GM19238 (cell line): Measurements from ENCODE around the gene SMKR1.
"Not testable (repeated sequence)": the region's sequence is repeated elsewhere in the genome, so short reads cannot be mapped to it uniquely, and the experiment has no call there.

Experiments
- DNase-seq: peaks from one replicate; pipeline ENCODE4 v3.0.0; 2011; ENCODE audit warnings: low spot score; ENCODE audit not compliant: insufficient read length

The SMKR1 gene

GRCh38 chr7:129501760-129502707 is at the start of gene SMKR1:
SMKR1 (plus strand) TSS chr7:129502531; CDS start chr7:129502825, 294 bp downstream.
- DNase-seq = peak; percentile 95

- DNase-seq = no peak
Measured at GRCh38 chr7:129452589-129453231, 49.6 kb upstream of the SMKR1 start.

- no peak for DNase-seq
Measured at GRCh38 chr7:129453510-129454248, 48.7 kb upstream of the SMKR1 start.

GRCh38 chr7:129454249-129454551 is 48.1 kb upstream of the SMKR1 start:
- no peak for DNase-seq

GRCh38 chr7:129456421-129456820 is 45.9 kb upstream of the SMKR1 start:
- no peak for DNase-seq

GRCh38 chr7:129457101-129457500 is 45.2 kb upstream of the SMKR1 start:
- DNase-seq = no peak

- no peak for DNase-seq
Measured at GRCh38 chr7:129458171-129458570, 44.2 kb upstream of the SMKR1 start.

- DNase-seq = no peak
Measured at GRCh38 chr7:129461809-129462208, 40.5 kb upstream of the SMKR1 start.

GRCh38 chr7:129462420-129462819 is 39.9 kb upstream of the SMKR1 start:
- DNase-seq = no peak

GRCh38 chr7:129464194-129464593 is 38.1 kb upstream of the SMKR1 start:
- no peak for DNase-seq

- no peak for DNase-seq
Measured at GRCh38 chr7:129465080-129465479, 37.3 kb upstream of the SMKR1 start.

GRCh38 chr7:129466796-129467195 is 35.5 kb upstream of the SMKR1 start:
- no peak for DNase-seq

GRCh38 chr7:129468087-129468486 is 34.2 kb upstream of the SMKR1 start:
- DNase-seq = no peak

GRCh38 chr7:129468547-129468946 is 33.8 kb upstream of the SMKR1 start:
- DNase-seq = peak; percentile 14

GRCh38 chr7:129469930-129470329 is 32.4 kb upstream of the SMKR1 start:
- DNase-seq = no peak

GRCh38 chr7:129470411-129470810 is 31.9 kb upstream of the SMKR1 start:
- DNase-seq = no peak

GRCh38 chr7:129471402-129471827 is 30.9 kb upstream of the SMKR1 start:
- DNase-seq = no peak

- DNase-seq = not testable (repeated sequence)
Measured at GRCh38 chr7:129475931-129476330, 26.4 kb upstream of the SMKR1 start.

- DNase-seq = not testable (repeated sequence)
Measured at GRCh38 chr7:129476398-129476797, 25.9 kb upstream of the SMKR1 start.

GRCh38 chr7:129479831-129480230 is 22.5 kb upstream of the SMKR1 start:
- DNase-seq = no peak

- DNase-seq = no peak
Measured at GRCh38 chr7:129480674-129481363, 21.5 kb upstream of the SMKR1 start.
